Measurements from ENCODE around the gene PRR14.
"Not testable (repeated sequence)": the region's sequence is repeated elsewhere in the genome, so short reads cannot be mapped to it uniquely, and the experiment has no call there.

PRR14 gene

DNA sequence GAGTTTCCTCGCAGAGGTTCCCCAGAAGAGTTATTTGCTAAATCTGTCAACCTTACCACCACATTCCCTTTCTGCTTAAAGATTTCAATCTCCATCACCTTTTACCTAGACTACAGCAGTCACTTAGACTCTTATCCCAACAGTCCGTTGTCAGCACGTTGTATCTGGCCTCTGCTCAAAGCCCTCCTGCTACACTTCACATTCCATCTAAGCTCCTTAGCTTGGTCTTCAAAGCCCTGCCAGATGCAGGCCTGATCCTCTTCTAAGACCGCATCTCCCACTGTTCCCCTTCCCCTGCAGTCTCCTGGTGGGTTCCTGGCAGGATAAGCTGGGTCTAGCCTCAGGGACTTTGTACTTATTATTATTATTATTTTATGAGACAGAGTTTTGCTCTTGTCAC, 37.9 kb downstream of the PRR14 start:
- DNase-seq (ENCODE audit: low read depth in 4 of 4, low spot score in 1 of 4), result no peak

DNA sequence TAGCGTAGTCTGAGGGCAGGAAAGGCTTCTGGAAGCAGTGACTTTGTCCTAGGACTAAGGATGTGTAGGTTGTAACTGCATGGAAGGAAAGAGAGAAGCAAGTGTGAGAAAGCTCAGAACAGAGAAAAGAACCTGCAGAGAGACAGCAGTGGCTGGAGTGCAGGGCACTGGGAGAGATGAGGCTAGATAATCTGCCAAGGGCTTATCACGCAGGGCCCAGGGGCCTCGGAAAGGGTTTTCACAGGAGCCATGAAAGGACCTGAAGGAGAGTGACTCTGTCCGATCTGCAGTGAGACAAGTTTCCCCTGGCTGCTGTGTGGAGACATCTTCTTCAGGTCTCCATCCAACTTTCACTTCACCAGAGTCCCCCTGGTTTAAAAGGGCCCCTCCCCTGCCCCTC, 41.1 kb downstream of the PRR14 start:
- no peak for DNase-seq (ENCODE audit: low read depth in 4 of 4, low spot score in 1 of 4)

DNA sequence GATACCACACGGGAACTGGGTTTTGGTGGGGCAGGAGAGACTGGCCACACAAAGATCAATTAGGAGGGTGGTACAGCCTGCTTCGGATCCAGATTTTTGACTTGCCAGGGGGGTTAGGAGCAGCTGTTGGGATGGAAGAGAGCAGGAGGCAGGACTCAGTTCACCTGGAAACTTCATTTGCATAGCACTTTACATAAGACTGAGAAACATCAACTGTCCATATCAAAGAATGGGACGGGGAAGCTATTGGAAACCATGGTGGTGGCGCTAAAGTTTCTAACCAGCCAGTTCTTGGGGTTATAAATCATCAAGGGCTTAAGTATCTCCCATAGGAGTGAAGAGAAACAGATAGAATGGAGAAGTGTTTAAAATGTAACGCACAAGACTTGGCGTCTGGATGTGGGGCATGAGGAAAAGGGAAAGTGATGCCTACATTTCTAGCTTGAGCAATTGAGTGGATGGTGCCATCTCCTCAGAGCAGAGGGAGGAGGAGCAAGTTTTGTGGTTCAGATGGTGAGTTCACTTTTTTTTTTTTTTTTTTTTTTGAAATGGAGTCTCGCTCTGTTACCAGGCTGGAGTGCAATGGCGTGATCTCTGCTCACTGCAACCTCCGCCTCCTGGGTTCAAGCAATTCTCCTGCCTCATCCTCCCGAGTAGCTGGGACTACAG, 41.8 kb downstream of the PRR14 start:
- no peak for DNase-seq (ENCODE audit: low read depth in 4 of 4, low spot score in 1 of 4)

DNA sequence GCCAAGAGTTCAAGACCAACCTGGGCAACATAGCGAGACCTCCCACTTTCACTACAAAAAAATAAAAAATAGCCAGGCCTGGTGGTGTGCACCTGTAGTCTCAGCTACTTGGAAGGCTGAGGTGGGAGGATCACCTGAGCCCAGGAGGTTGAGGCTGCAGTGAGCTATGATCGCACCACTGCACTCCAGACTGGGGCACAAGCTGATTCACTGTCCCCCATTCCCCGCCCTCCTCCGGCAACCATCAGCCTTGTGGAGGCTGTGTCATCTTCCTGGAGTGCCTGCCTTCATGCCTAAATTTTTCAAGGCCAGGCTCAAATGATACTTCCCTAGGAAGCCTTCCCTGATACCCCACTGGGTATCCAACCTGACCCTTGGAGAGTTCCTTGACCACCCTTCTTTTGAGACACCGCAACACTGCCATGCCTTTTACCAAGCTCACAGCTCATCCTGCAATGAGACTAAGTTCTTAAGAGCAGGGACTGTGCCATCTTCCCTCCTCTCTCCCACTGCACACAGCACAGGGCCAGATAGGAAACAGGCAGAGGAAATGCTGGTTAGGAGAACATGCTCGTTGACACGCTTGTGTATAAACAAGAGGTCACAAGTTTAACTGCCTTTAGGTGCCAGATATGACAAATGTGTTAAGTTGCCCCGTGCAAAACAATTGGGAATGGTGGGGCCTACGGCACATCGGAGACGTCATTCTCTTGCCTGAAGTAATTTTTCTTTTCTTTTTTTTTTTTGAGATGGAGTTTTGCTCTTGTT, 44.4 kb downstream of the PRR14 start:
- no peak for DNase-seq (ENCODE audit: low read depth in 4 of 4, low spot score in 1 of 4)

DNA sequence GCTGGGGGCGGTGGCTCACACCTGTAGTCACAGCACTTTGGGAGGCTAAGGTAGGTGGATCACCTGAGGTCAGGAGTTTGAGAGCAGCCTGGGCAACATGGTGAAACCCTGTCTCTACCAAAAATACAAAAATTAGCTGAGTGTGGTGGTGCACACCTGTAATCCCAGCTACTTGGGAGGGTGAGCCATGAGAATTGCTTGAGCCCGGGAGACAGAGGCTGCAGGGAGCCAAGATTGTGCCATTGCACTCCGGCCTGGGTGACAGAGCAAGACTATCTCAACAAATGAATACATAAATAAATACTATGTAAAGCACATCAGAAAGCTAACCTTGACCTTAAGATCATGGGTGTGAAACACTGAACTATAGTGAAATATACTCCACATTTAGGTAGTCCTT, 45.9 kb downstream of the PRR14 start:
- DNase-seq (ENCODE audit: low read depth in 4 of 4, low spot score in 1 of 4), result not testable (repeated sequence)

DNA sequence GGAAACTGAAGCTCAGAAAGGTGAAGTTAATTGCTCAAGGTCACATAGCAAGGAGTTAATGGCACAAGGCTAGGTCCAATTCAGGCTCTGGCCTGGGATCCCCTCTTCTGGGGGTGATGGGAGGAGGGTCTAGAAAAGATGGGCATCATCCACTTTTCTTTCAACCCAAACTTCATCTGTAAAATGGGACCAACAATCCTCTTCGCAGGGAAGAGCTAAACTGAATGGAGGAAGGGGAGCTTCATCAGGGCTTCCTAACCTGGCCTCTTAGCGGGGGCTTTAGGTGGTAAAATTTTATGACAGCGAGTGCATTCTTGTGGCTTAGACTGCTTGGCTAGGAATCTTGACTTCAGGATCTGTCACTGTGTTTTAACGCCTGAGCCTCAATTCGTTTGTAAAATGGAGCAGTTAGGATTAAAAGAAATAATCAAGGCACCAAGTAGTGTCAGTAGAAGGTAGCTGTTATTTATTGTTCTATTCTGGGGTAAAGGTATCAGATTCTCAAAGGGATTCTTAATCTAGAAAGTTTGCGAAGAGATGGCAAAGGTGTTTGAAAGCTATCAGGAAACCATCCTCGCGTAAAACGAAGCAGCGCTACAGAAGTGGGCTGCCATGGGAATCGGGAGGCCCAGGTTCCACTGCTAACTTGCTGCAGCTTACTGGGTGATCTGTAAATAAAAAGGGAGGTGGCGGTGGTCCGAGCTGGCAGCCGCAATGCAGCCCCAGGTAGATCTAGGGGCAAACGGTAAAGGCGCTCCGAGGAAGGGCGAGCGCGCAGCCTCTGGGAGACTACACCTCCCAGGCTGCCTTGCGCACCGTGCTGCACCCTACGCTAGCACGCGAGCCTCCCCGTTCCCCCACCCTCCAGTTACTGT, 46.7 kb downstream of the PRR14 start:
- DNase-seq (ENCODE audit: low read depth in 4 of 4, low spot score in 1 of 4), result no peak

DNA sequence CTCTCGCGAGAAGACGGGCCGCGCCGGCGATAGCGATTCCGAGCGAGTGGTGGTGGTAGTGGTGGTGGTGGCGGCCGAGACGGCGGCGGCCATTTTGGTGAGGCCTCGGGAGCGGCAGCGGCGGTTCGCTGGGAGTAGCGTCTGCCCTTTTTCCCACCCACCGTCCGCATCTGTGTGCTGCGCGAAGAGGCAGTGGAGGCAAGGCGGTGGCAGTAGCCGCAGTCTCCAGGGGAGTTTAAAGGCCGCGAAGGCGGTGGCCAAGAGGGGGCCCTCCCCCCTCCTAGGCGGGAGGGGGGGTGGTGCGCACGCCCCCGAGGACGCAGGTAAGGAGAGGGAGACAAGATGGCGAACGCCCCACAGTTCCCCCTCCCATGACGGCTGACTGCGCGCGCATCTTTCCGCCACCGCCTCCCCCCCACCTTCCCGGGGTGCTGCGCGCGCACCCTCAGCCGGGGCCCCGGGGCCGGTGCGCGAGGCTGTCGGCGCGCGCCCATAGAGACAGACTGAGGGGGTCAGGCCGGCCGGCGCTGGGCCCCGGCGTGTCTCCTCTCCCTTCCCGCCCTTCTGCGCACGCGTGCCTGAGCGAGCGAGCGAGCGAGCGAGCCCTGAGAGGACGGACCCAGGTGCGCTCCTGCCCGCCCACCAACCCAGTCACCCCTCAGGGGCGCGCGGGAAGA, 47.5 kb downstream of the PRR14 start:
- peak; percentile 98 to 99 (median 99) for DNase-seq (ENCODE audit: low read depth in 4 of 4, low spot score in 1 of 4)

DNA sequence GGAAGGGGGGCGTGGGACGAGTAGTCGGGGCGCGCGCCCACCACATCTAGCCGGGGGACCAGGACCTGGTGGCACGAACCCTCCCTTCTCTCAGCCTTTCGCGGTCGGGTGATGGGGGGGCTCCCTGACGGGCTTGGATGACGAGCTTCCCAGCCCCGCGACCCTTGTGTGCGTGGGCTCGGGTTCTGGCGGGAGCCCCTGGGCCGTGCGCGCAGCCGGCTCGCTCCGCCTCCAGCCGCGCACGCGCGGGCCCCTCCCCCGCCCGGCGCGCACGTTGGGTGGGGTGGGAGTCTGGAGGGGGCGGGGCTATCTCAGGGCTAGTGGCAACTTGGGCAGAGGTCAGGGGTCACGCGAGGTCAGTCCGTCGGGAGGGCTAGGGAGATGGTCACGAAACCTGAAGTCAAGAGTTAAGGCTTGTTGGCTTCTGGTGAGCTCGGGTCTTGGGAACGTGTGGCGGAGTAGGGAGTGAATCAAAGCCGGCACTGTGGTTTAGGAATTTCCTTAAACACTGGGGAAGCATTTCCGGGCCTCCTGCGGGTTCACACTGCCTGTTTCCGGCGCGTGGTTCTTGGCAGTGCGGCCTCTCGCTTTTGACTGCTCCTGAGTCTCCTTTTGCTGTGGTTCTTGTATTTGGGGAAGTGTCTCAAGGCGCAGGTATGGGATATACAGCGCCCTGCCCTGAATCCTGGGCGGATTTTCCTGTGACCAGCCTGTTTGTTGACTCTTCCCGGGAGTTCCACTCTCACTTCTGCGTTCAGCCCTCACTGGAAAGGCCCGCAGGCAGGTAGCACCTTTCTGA, 48.3 kb downstream of the PRR14 start, which contains the start of gene SRCAP:
Gene SRCAP (plus strand): TSS at position 356 of the 799 bp plus-strand sequence. CDS start 1,654 bp downstream, outside the sequence.
- DNase-seq (ENCODE audit: low read depth in 4 of 4, low spot score in 1 of 4), result peak; percentile 66 to 90 (median 82)

DNA sequence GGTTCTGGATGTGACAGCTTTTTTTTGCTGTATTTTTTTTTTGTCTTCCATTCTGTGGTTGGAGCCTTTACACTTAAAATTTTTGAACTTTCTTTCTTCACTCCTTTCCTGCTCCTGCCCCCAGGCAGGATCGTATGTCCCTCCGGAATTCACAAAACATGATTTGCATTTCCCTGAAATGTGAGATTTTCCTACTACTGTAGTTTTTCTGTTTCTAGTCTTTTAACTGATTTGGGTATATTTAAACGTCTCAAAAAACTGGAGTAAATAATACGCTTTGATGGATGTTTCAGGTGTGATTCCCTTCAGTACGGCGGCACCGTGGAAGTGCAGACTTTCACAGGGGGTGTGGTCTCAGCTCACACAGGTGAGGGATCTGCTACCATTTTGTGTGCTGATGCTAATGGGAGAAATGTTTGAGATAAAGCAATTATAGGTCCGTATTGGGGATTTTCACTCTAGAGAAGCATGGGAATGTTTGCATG, 48.9 kb downstream of the PRR14 start:
- no peak for DNase-seq (ENCODE audit: low read depth in 4 of 4, low spot score in 1 of 4)

DNA sequence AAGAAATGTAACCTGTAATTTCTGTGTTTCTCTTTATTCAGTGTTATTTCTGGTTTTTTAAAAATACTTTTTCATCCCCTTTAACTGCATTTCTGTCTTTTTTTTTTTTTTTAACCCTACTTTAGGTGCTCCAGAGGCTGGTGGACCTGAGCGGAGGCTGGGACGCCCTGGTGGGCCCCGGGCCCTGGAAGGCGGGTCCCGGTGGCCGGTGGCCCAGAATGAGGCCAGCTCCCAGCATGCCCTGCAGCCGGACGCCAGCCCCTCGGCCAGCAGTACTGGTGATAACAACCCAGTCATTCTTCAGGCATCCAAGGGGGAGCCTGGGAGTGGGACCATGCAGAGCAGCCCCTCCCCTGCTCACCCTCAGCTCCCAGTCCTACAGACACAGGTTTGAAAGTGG, 49.7 kb downstream of the PRR14 start:
- DNase-seq (ENCODE audit: low read depth in 4 of 4, low spot score in 1 of 4), result no peak

DNA sequence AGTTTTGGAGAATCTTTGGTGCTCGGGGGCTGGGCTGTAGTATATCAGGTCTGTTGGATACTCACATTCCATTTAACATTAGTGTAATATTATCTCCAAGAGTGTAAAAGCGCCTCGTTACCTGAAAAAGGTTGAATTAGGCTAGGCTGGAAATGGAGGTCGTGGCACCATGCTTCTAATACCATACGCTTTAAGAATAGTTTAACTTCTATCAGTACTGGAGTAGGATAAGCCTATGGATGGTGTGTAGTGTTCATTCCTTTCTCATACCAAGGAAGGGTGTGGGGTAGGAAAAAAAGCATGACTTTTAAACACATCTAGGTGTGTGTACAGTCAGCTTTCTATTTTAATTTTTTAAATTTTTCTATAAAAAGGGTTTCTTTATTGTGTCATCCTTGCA, 50.2 kb downstream of the PRR14 start:
- DNase-seq (ENCODE audit: low read depth in 4 of 4, low spot score in 1 of 4), result no peak

DNA sequence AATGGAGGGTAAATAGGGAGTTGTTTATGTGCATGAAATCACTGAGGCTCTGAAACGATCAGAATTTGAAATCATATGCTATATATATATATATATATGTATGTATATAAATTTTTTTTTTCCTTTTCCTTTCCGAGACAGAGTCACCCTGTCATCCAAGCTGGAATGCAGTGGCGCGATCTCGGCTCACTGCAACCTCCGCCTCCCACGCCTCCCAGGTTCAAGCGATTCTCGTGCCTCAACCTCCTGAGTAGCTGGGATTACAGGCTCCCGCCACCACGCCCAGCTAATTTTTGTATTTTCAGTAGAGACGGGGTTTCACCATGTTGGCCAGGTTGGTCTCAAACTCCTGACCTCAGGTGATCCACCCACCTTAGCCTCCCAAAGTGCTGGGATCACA, 52.3 kb downstream of the PRR14 start:
- not testable (repeated sequence) for DNase-seq (ENCODE audit: low read depth in 4 of 4, low spot score in 1 of 4)

DNA sequence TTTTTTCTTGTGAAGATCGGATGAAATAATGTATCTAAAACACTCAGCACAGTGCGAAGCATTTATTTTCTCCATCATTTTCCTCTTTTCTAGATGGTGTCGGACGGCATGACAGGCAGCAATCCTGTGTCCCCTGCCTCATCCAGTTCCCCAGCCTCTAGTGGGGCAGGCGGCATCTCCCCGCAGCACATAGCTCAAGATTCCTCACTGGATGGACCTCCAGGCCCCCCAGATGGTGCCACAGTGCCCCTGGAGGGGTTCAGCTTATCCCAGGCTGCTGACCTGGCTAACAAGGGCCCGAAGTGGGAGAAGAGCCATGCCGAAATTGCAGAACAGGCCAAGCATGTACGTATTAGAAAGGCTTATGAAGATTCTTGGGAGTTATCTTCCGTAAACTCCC, 53.2 kb downstream of the PRR14 start:
- DNase-seq (ENCODE audit: low read depth in 4 of 4, low spot score in 1 of 4), result no peak

All from stimulated activated CD4-positive, alpha-beta T cell treated with anti-CD3 and anti-CD28 coated beads, Interleukin-1b, Interleukin-23, amount 100 ng/mL, for 24 hours (primary cell).